GM12875 (cell line): Measurements from ENCODE around the gene IPPK.
"Not testable (repeated sequence)": the region's sequence is repeated elsewhere in the genome, so short reads cannot be mapped to it uniquely, and the experiment has no call there.

ENCODE experiments used
- H3K4me3 ChIP-seq: one replicate; pipeline ENCODE4 v1.5.1; 2011; ENCODE audit warnings: low read depth, low read length, control low read depth
- CTCF ChIP-seq: IDR thresholded peaks from 2 replicates; pipeline ENCODE4 v1.5.1; 2011; ENCODE audit warnings: low read depth, mild to moderate bottlenecking, control low read depth, inconsistent platforms, low read length, moderate library complexity, borderline replicate concordance; ENCODE audit not compliant: insufficient read depth

IPPK gene

GRCh38 chr9:92599938-92600461, 69.9 kb downstream of the IPPK start:
- TF ChIP-seq CTCF = no peak
- H3K4me3 ChIP-seq = no peak overlapping the region

- no peak for TF ChIP-seq CTCF
- no peak overlapping the region for H3K4me3 ChIP-seq
These were observed 71.5 kb downstream of the IPPK start for GRCh38 chr9:92598382-92598781.

GRCh38 chr9:92595930-92596329, 74.0 kb downstream of the IPPK start:
- H3K4me3 ChIP-seq = no peak overlapping the region
- TF ChIP-seq CTCF = no peak

- not testable (repeated sequence) for H3K4me3 ChIP-seq
These were observed 74.9 kb downstream of the IPPK start for GRCh38 chr9:92595075-92595474.

- no peak overlapping the region for H3K4me3 ChIP-seq
- TF ChIP-seq CTCF = no peak
These were observed 76.7 kb downstream of the IPPK start for GRCh38 chr9:92592946-92593861.

GRCh38 chr9:92592537-92592936, 77.4 kb downstream of the IPPK start:
- no peak overlapping the region for H3K4me3 ChIP-seq
- TF ChIP-seq CTCF = no peak

GRCh38 chr9:92590377-92590776, 79.6 kb downstream of the IPPK start:
- no peak overlapping the region for H3K4me3 ChIP-seq
- TF ChIP-seq CTCF = no peak
